Body of pancreas (tissue), 4 donors: ENCODE data around the gene CBLIF.

ENCODE experiments used
- POLR2A ChIP-seq, 3 donors: fragments of 450-650 bp; IDR thresholded peaks; one replicate each; pipeline ENCODE4 v1.6.1; 2016; ENCODE audit warnings: antibody characterized with exemption in 3 of 3, mild to moderate bottlenecking in 2 of 3
- TF ChIP-seq, protein P1 (sequence below), 7 experiments: fragments of 450-650 bp in 4 of 7; fragments of 200-600 bp in 3 of 7; sonication (generic) in 3 of 7; IDR thresholded peaks; one replicate each; pipeline ENCODE4 v1.5.1; 2016 to 2019; ENCODE audit warnings: antibody characterized with exemption in 7 of 7

GRCh38 chr11:59866836-59867235 lies 21.5 kb upstream of the CBLIF start:
- TF ChIP-seq, protein P1, sequence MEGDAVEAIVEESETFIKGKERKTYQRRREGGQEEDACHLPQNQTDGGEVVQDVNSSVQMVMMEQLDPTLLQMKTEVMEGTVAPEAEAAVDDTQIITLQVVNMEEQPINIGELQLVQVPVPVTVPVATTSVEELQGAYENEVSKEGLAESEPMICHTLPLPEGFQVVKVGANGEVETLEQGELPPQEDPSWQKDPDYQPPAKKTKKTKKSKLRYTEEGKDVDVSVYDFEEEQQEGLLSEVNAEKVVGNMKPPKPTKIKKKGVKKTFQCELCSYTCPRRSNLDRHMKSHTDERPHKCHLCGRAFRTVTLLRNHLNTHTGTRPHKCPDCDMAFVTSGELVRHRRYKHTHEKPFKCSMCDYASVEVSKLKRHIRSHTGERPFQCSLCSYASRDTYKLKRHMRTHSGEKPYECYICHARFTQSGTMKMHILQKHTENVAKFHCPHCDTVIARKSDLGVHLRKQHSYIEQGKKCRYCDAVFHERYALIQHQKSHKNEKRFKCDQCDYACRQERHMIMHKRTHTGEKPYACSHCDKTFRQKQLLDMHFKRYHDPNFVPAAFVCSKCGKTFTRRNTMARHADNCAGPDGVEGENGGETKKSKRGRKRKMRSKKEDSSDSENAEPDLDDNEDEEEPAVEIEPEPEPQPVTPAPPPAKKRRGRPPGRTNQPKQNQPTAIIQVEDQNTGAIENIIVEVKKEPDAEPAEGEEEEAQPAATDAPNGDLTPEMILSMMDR (IDR thresholded peaks at IDR 0.05): no peak
- no peak for TF ChIP-seq POLR2A (IDR thresholded peaks at IDR 0.05)
